ENCODE data around the gene ZNF205.
"Not testable (repeated sequence)": the region's sequence is repeated elsewhere in the genome, so short reads cannot be mapped to it uniquely, and the experiment has no call there.

The ZNF205 gene

DNA sequence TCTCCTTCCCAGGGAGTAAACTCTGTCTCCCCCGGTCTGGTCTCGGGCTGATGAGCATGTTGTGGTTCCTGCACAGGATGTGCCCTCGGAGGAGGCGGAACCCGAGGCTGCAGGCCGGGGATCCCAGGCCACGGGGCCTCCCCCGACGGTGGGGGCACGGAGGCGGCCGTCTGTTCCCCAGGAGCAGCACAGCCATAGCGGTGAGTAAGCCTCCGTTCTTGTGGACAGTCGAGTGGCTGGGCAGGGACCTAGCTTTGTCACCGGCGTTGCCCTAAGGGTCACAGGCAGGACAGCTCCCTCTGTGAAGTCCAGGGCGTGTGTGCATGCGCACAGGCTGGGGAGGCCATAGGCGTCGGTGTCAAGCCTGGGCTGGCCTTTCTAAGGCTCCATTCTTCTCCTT, 26.0 kb downstream of the ZNF205 start:
- no peak overlapping the region for H3K4me3 ChIP-seq (replicated peaks in 1 of 2; ENCODE audit: low read depth in 2 of 2, low read length in 2 of 2)
- DNase-seq (ENCODE audit: low read depth in 2 of 2): no peak
- TF ChIP-seq, protein P1, sequence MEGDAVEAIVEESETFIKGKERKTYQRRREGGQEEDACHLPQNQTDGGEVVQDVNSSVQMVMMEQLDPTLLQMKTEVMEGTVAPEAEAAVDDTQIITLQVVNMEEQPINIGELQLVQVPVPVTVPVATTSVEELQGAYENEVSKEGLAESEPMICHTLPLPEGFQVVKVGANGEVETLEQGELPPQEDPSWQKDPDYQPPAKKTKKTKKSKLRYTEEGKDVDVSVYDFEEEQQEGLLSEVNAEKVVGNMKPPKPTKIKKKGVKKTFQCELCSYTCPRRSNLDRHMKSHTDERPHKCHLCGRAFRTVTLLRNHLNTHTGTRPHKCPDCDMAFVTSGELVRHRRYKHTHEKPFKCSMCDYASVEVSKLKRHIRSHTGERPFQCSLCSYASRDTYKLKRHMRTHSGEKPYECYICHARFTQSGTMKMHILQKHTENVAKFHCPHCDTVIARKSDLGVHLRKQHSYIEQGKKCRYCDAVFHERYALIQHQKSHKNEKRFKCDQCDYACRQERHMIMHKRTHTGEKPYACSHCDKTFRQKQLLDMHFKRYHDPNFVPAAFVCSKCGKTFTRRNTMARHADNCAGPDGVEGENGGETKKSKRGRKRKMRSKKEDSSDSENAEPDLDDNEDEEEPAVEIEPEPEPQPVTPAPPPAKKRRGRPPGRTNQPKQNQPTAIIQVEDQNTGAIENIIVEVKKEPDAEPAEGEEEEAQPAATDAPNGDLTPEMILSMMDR (IDR thresholded peaks at IDR 0.05; ENCODE audit: low read depth, low read length): no peak

DNA sequence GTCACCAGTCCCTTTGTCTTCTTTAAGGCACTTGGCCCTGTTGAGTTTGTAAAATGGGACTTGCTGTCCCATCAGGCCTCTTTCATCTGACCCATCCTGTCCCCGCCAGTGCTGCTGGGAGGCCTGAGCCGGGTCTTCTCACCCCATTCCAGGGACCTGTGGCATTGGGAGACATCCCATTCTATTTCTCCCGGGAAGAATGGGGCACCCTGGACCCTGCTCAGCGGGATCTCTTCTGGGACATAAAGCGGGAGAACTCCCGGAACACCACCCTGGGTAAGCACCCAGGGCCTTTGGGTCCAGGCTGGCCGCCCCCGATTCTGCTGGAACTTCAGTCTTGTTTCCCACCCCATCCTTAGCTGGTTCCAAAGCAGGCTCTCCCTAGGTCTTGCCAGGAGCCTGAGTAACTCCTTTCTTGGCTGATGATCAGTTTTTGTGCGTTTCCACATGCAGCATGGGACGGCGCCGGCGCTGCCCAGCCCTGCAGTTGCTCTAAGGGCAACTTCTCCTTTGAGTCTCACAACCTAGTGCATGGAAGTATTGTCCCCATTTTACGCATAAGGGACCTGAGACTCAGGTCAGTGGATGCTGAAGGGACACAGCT, 26.5 kb downstream of the ZNF205 start:
- H3K4me3 ChIP-seq (replicated peaks in 1 of 2; ENCODE audit: low read depth in 2 of 2, low read length in 2 of 2): no peak overlapping the region
- no peak for DNase-seq (ENCODE audit: low read depth in 2 of 2)
- TF ChIP-seq, protein P1 (IDR thresholded peaks at IDR 0.05; ENCODE audit: low read depth, low read length): no peak

DNA sequence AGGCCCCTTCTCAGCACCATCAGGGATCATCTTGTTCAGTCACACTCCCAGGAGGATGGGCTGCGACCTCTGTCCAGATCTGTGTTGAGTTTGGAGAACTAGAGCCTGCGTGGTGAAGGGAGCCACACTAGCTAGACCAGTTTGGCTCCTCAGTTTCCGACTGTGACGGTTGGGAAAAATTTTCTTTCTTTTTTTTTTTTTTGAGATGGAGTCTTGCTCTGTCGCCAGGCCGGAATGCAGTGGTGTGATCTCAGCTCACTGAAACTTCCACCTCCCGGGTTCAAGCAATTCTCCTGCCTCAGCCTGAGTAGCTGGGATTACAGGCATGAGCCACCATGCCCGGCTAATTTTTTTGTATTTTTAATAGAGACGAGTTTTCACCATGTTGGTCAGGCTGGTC, 27.2 kb downstream of the ZNF205 start:
- not testable (repeated sequence) for DNase-seq (ENCODE audit: low read depth in 2 of 2); H3K4me3 ChIP-seq (replicated peaks in 1 of 2; ENCODE audit: low read depth in 2 of 2, low read length in 2 of 2)

GRCh38 chr16:3140603-3141427, 28.4 kb downstream of the ZNF205 start:
- no peak for DNase-seq (ENCODE audit: low read depth in 2 of 2)
- TF ChIP-seq, protein P1 (IDR thresholded peaks at IDR 0.05; ENCODE audit: low read depth, low read length): no peak
- H3K4me3 ChIP-seq (replicated peaks in 1 of 2; ENCODE audit: low read depth in 2 of 2, low read length in 2 of 2): no peak overlapping the region

GRCh38 chr16:3141781-3142311, 29.5 kb downstream of the ZNF205 start:
- no peak for DNase-seq (ENCODE audit: low read depth in 2 of 2)
- no peak overlapping the region for H3K4me3 ChIP-seq (replicated peaks in 1 of 2; ENCODE audit: low read depth in 2 of 2, low read length in 2 of 2)
- TF ChIP-seq, protein P1 (IDR thresholded peaks at IDR 0.05; ENCODE audit: low read depth, low read length): no peak

GRCh38 chr16:3142327-3142726, 29.9 kb downstream of the ZNF205 start:
- no peak overlapping the region for H3K4me3 ChIP-seq (replicated peaks in 1 of 2; ENCODE audit: low read depth in 2 of 2, low read length in 2 of 2)
- DNase-seq (ENCODE audit: low read depth in 2 of 2): no peak
- TF ChIP-seq, protein P1 (IDR thresholded peaks at IDR 0.05; ENCODE audit: low read depth, low read length): no peak

GRCh38 chr16:3142770-3143169, 30.4 kb downstream of the ZNF205 start:
- TF ChIP-seq, protein P1 (IDR thresholded peaks at IDR 0.05; ENCODE audit: low read depth, low read length): no peak

More at GRCh38 chr16:3142770-3143169, 30.4 kb downstream of the ZNF205 start:
- H3K4me3 ChIP-seq (replicated peaks in 1 of 2; ENCODE audit: low read depth in 2 of 2, low read length in 2 of 2): no peak overlapping the region
- DNase-seq (ENCODE audit: low read depth in 2 of 2): no peak

Data from cardiac fibroblast (primary cell).